ENCODE results near the gene MBNL1.

DNA sequence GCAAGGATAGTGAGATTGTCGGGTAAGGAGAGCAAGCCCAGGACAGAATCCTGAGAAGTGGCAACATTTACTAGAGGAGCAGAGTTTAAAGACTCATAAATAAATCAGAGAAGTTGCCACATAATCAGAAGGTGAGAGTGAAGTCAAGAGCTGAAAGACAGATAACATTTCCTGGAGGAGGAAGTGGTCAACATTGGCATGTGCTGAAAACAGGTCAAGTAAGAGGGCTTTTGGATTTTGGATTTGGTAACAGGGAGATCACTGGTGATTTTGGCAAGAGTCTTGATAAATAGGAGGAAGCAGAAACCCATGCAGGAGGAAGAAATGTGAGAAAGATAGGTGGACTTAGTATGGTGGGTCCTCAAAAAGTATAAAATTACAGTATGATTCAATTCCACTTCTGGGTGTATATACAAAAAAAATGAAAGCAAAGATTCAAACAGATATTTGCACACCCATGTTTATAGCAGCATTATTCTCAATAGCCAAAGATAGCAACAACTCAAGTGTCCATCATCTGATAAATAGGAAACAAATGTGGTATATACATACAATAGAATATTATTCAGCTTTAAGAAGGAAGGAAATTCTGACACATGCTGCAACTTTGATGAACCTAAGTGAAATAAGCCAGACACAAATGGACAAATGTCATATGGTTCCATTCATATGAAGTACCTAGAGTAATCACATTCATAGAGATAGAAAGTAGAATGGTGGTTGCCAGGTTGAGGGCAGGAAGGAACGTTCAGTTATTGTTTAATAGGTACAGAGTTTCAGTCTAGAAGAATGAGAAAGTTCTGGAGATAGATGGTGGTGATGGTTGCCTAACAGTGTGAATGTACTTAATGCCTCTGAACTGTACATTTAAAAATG, 27.3 kb upstream of the MBNL1 start:
- TF ChIP-seq, protein P1, sequence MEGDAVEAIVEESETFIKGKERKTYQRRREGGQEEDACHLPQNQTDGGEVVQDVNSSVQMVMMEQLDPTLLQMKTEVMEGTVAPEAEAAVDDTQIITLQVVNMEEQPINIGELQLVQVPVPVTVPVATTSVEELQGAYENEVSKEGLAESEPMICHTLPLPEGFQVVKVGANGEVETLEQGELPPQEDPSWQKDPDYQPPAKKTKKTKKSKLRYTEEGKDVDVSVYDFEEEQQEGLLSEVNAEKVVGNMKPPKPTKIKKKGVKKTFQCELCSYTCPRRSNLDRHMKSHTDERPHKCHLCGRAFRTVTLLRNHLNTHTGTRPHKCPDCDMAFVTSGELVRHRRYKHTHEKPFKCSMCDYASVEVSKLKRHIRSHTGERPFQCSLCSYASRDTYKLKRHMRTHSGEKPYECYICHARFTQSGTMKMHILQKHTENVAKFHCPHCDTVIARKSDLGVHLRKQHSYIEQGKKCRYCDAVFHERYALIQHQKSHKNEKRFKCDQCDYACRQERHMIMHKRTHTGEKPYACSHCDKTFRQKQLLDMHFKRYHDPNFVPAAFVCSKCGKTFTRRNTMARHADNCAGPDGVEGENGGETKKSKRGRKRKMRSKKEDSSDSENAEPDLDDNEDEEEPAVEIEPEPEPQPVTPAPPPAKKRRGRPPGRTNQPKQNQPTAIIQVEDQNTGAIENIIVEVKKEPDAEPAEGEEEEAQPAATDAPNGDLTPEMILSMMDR (IDR thresholded peaks at IDR 0.05) = no peak
- TF ChIP-seq POLR2A (IDR thresholded peaks at IDR 0.05) = no peak
